RWPE2 (cell line): ENCODE measurements around the gene TRIM16.
"Not testable (repeated sequence)": the region's sequence is repeated elsewhere in the genome, so short reads cannot be mapped to it uniquely, and the experiment has no call there.

Experiments used
- ATAC-seq: fragments of 200-7000 bp; cut with Tn5 transposase; 3 replicates; pipeline ENCODE4 v1.9.1; 2021; ENCODE audit warnings: low read depth
- DNase-seq: peaks from one replicate; pipeline ENCODE4 v3.0.0-alpha.2; 2020; ENCODE audit warnings: low spot score
- H3K27ac ChIP-seq: fragments of 450-650 bp; 2 replicates; pipeline ENCODE4 v1.5.1; 2017; ENCODE audit warnings: mild to moderate bottlenecking; ENCODE audit not compliant: poor library complexity, severe bottlenecking
- H3K27me3 ChIP-seq: fragments of 250-450 bp; sonication (Bioruptor Pico); 2 replicates; pipeline ENCODE4 v1.5.1; 2021; ENCODE audit warnings: mild to moderate bottlenecking, moderate library complexity; ENCODE audit not compliant: insufficient read depth, poor library complexity, severe bottlenecking
- H3K36me3 ChIP-seq: fragments of 250-450 bp; sonication (Bioruptor Pico); 2 replicates; pipeline ENCODE4 v1.5.1; 2020; ENCODE audit warnings: low read depth, mild to moderate bottlenecking, moderate library complexity
- H3K4me1 ChIP-seq: fragments of 250-450 bp; sonication (Bioruptor Pico); 2 replicates; pipeline ENCODE4 v1.5.1; 2021; ENCODE audit warnings: mild to moderate bottlenecking, moderate library complexity; ENCODE audit not compliant: insufficient read depth, poor library complexity, severe bottlenecking
- H3K4me3 ChIP-seq: fragments of 250-450 bp; sonication (Bioruptor Pico); 2 replicates; pipeline ENCODE4 v1.5.1; 2021; ENCODE audit warnings: mild to moderate bottlenecking, moderate library complexity; ENCODE audit not compliant: severe bottlenecking
- H3K9me3 ChIP-seq: fragments of 250-450 bp; sonication (Bioruptor Pico); 2 replicates; pipeline ENCODE4 v1.5.1; 2021; ENCODE audit warnings: mild to moderate bottlenecking, moderate library complexity; ENCODE audit not compliant: severe bottlenecking
- TF ChIP-seq, protein P1 (sequence below): fragments of 450-650 bp; IDR thresholded peaks from one replicate; pipeline ENCODE4 v1.5.1; 2017; ENCODE audit warnings: mild to moderate bottlenecking, moderate library complexity; ENCODE audit not compliant: poor library complexity, severe bottlenecking

Gene TRIM16

DNA sequence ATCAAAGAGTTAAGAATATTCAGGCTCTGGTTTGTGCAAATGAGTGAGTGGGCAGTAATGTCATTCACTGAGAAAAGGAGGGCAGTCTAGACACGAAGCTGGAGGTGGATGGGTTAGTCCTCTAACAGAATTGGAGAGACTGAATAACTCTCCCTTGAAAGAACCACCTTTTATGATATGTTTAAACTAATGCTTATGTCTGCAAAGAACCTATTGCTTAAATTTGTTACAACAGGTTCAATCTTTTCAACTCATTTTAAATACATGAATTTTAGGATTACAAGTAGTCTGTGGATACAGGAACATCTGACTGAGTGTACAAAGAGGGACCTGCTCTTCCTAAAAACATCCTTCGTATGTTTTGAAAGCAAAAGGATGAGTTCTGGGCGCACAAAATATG lies 14.9 kb upstream of the TRIM16 start:
- H3K4me3 ChIP-seq = peak overlapping the region; percentile 30
- not testable (repeated sequence) for ATAC-seq, H3K9me3 ChIP-seq, H3K27me3 ChIP-seq, H3K27ac ChIP-seq, H3K36me3 ChIP-seq, H3K4me1 ChIP-seq, DNase-seq

DNA sequence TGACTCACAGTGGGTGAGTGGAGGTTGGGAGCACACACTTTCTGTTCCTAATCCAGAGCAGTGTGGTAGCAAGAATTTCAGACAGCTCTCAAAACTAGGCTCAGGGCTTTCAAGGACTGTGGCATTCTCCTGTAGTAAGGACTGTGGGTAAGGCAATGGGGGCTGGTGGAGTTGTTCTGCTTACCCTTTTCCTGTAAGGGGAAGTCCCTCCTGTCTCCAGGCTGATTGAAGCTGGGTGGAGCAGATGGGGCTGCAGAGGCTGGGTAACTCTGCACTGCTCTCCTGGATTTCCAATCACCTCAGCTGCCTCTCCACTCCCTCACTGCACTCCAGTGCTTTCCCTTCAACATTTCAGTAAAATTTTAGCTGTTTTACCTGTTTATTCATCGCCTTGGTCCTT lies 3.4 kb upstream of the TRIM16 start:
- not testable (repeated sequence) for ATAC-seq, H3K27ac ChIP-seq, H3K36me3 ChIP-seq

DNA sequence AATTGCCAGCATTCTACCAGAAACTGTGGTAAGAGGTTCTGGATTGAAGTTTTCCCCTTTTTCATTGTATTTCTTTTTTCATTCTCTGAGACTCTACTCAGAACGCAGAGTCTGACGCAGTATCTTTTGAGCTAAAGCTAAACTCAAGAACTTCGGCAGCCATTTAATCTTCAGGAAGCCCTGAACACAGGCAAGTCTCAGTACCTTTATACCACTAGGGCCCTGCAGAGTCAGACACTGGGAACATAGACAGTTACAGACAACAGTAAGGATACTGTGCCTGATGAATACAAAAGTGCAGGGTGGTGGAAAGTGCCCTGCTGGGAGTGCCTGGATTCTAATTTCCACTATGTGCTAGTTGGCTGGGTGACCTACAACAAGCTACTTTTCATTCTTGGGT lies 976 bp downstream of the TRIM16 start:
- not testable (repeated sequence) for H3K36me3 ChIP-seq, H3K9me3 ChIP-seq, H3K4me1 ChIP-seq, ATAC-seq, DNase-seq, H3K4me3 ChIP-seq, H3K27me3 ChIP-seq, H3K27ac ChIP-seq

More for the DNA sequence above, 3.4 kb upstream of the TRIM16 start:
- not testable (repeated sequence) for H3K9me3 ChIP-seq, H3K4me3 ChIP-seq, H3K4me1 ChIP-seq, H3K27me3 ChIP-seq, DNase-seq

DNA sequence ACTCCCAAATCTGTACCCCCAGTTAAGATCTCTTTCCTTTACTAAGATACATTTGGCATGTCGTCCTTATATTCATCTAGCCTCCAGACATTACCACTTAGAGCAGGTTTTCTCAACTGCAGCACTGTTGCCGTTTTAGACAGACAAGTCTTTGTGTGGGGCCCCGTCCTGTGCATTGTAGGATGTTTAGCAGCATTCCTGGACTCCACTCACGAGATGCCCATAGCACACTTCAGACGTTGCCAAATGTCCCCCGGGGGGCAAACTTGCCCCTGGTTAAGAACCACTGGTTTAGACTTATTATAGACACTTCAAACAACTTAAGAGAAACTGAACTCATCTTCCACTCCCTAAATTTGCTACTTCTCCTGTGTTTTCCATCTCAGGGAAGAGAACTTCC lies 8.1 kb downstream of the TRIM16 start:
- not testable (repeated sequence) for H3K9me3 ChIP-seq, DNase-seq, H3K4me1 ChIP-seq, H3K27me3 ChIP-seq, H3K4me3 ChIP-seq, ATAC-seq, H3K36me3 ChIP-seq, H3K27ac ChIP-seq

DNA sequence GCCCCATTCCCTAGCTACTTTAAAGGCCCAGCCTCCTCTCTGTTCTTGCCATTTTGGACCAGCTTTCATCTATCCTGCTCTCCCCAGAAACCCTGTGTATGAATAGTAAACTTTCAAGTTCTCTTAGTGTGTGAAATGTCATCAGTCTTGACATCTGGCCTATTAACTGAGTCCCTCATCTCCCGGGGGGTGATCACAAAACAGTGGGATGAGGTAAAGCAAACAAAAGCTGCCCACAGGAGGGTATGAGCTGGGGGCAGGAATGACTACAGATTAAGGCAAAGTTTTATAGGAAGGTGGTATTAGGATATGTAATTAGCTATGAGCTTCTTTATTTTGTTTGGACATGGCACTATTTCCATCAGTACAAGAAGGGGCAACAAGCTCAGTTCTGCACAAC lies 9.5 kb downstream of the TRIM16 start:
- not testable (repeated sequence) for H3K4me1 ChIP-seq, ATAC-seq, DNase-seq, H3K9me3 ChIP-seq, H3K27me3 ChIP-seq, H3K36me3 ChIP-seq, H3K27ac ChIP-seq, H3K4me3 ChIP-seq

DNA sequence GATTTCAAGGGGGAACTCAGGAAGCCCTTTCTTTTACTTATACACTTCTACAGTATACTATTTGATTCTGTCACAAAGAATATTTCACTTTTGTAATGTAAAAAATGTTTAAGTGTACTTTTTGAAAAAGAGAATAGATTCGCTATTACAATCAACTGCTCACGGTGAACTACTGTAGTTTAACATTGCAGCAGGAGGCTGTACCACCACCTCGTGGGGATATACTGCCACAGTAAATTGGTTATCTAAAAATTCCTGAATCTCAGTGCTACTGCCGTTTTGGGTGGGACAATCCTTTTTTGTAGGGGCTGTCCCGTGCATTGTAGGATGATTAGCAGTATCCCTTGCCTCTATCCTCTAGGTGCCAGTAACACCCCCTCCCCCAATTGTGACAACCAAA lies 14.6 kb downstream of the TRIM16 start:
- not testable (repeated sequence) for H3K9me3 ChIP-seq, H3K4me1 ChIP-seq, H3K36me3 ChIP-seq, H3K4me3 ChIP-seq, DNase-seq, H3K27me3 ChIP-seq, H3K27ac ChIP-seq
- TF ChIP-seq, protein P1, sequence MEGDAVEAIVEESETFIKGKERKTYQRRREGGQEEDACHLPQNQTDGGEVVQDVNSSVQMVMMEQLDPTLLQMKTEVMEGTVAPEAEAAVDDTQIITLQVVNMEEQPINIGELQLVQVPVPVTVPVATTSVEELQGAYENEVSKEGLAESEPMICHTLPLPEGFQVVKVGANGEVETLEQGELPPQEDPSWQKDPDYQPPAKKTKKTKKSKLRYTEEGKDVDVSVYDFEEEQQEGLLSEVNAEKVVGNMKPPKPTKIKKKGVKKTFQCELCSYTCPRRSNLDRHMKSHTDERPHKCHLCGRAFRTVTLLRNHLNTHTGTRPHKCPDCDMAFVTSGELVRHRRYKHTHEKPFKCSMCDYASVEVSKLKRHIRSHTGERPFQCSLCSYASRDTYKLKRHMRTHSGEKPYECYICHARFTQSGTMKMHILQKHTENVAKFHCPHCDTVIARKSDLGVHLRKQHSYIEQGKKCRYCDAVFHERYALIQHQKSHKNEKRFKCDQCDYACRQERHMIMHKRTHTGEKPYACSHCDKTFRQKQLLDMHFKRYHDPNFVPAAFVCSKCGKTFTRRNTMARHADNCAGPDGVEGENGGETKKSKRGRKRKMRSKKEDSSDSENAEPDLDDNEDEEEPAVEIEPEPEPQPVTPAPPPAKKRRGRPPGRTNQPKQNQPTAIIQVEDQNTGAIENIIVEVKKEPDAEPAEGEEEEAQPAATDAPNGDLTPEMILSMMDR = peak; percentile 25
- ATAC-seq = peak; percentile 31; the same call in 1 of the 3 replicates

DNA sequence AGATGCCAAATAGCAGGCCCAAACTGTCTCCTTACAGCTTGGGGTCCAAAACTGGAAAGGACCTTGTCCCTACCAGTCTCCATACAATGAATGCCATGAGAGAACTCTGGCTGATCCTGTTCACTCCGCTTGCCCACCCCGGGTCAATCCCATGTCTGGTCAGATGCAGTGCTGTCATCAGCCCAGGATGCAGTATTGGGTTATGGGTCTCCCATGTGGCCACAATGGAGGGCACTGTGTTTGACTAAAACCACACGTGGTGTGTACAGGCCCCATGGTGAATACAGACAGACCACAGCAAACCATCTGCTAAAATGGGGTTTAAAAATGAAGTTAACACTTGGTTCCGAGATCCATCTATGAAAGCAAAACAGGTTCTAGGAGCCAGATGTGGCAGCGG lies 20.4 kb downstream of the TRIM16 start:
- no peak for DNase-seq
- H3K27ac ChIP-seq = no peak overlapping the region
- ATAC-seq = no peak
- TF ChIP-seq, protein P1 = no peak
- H3K4me1 ChIP-seq = peaks cover 26% of the 10 kb centered on the region
- H3K4me3 ChIP-seq = no peak overlapping the region
- H3K9me3 ChIP-seq = no peaks in the 10 kb centered on the region
- H3K36me3 ChIP-seq = peaks cover 12% of the 10 kb centered on the region
- H3K27me3 ChIP-seq = no peaks in the 10 kb centered on the region
